GM21360 (cell line): Measurements from ENCODE around the gene ZNF500.

Source experiments
- ATAC-seq: cut with Tn5 transposase; IDR thresholded peaks from one replicate; pipeline ENCODE4 v1.9.1; 2021; ENCODE audit warnings: mild to moderate bottlenecking, moderate library complexity; ENCODE audit not compliant: unreplicated experiment

The ZNF500 gene

GRCh38 chr16:4713663-4714501, 53.1 kb downstream of the ZNF500 start:
- ATAC-seq: no peak

DNA sequence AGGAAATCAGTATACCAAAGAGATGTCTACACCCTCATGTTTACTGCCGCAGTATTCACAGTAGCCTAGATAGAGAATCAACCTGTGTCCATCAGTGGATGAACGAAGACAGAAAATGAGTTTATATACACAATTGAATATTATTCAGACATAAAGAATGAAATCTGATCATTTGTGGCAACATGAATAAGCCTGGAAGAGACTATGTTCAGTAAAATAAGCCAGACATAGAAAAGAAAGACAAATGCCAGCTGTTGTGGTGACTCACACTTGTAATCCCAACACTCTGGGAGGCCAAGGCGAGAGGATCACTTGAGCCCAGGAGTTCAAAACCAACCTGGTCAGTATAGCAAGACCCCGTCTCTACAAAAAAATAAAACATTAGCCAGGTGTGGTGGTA, 57.5 kb downstream of the ZNF500 start:
- ATAC-seq: no peak

- no peak for ATAC-seq
These were observed 60.1 kb downstream of the ZNF500 start for GRCh38 chr16:4706871-4707270.

DNA sequence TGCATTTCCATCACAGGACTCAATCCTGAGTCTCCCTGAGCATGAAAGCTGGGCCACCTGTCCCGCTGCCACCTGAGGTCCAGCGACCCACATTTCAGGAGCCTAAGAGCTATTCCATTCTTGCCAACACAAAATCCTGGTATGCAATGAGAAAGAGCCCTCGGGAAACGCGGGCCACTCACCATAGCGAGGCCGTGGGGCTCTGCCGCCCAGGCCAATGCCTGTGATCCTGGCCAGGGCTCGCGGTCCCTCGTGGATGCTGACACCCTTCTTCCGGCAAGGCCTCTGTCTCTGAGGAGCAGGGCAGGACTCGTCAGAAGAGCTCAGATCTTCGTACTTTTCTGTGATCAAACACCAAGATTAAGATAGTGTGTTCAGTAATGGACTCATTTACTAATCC, 62.0 kb downstream of the ZNF500 start:
- ATAC-seq: no peak

DNA sequence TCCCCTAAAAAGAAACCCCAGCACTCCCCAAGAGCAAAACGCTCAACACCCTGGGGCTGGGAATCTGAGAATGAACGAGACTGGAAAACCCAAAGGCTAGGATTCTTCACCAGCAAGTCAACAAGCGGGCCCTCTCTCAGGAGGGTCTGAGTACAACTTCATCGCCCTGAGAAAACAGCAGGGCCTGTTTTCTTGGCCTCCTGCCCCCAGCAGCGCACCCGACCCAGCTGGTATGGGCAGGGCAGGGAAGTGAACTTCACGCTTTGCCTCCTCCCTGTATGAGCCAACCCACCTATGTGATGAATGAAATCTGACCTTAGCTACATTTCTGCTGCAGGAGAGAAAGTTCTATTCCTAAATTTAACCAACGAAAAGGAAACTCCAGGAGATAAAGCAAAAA, 62.5 kb downstream of the ZNF500 start:
- no peak for ATAC-seq

DNA sequence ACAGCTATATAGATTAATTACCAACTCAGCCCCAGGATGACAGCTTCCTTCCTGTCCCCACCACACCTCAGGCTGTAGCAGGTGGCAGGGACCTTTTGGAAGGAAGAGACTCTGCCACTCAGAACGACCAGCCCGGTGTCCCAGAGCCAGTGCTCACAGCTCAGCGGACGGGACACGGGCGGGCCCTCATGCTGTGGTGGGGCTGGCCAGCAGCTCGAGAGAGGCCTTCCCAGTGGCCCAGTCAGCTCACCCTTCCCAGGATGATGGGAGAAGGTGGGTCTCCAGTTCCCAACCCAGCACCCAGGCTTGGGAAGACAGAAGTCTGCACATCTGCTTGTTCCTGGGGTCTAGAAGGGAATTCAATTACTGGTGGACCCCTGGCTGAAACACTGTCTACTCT, 63.1 kb downstream of the ZNF500 start:
- no peak for ATAC-seq

DNA sequence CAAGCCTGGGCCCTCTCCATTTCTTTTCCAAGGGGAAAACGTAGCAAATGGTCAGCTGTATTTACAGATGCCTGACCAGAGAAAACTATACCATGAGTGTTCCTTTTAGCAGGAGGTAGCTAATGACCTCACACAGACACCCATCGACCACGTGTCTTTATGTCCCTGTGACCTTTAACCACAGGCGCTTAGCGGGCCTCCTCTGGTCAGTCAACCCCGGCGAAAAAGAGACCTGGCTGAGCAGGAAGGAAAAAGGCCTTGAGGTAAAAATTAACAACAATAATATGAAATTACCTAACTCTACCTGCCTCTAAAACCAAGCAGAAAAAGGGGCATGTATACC, 64.5 kb downstream of the ZNF500 start:
- no peak for ATAC-seq

GRCh38 chr16:4701791-4702465, 65.0 kb downstream of the ZNF500 start:
- no peak for ATAC-seq

DNA sequence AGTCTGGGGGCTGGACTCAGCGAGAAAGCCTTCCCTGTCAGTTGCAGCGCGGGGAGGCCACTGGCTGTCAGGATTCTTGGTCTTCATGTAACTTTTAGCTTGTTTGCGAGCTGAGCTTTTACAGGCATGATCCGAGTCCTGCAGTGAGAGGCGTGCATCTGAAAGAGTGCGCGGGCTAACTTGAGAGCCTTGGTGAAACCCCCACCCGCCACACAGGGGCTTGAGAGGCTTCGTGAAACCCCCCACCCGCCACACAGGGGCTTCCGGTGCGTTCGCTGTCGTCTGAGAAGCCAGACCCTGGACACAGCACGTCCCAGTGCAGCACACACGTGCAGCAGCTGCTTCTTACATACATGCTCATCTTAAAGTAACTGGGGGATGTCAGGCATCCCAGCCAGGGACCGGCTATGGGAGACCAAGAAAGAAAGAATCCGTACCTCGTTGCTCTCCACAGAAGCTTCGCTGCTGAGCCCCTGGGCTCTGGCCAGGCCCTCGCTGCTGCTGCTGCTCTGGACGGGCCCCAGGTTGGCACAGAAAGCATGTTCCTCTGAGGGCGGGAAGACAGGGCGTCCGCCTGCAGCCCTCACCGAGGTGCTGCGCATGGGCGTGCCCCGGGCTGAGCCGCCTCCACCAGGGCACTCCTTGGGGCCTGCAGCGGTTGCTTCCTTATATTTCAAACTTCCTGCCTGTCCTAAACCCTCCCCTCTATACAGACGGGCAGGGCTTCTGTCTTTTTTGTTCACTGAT, 65.8 kb downstream of the ZNF500 start:
- no peak for ATAC-seq

- no peak for ATAC-seq
These were observed 66.5 kb downstream of the ZNF500 start for GRCh38 chr16:4700380-4700996.

GRCh38 chr16:4699046-4699556, 67.9 kb downstream of the ZNF500 start:
- no peak for ATAC-seq

GRCh38 chr16:4698321-4699045, 68.5 kb downstream of the ZNF500 start:
- ATAC-seq: no peak
